Endometrial microvascular endothelial cells (primary cell): Measurements from ENCODE around the gene ROPN1L. TPM values are rescaled to one million over a fixed set of nuclear protein-coding genes. Genes with fewer than 3 reads are reported as not detected.
"Not testable (repeated sequence)": the region's sequence is repeated elsewhere in the genome, so short reads cannot be mapped to it uniquely, and the experiment has no call there.

Source experiments
- in situ Hi-C: cut with HindIII; loops from 2 replicates; pipeline ENCODE4 v1.10.0; 2017; ENCODE audit warnings: low sequenced_read_pairs, low pct_unique_long_range_greater_than_20kb; ENCODE audit errors: inconsistent ontology term
- total RNA-seq: library from RNA; depleted of rRNA; stranded (reverse); fragments of >200 nt; gene quantifications from one replicate; pipeline ENCODE4 v1.2.3, GENCODE V29; 2015; ENCODE audit errors: inconsistent ontology term

The ROPN1L gene
- total RNA-seq = 0.46 TPM

GRCh38 chr5:10441083-10441991, at the start of gene ROPN1L:
Gene ROPN1L, plus strand, starts transcription at chr5:10441879. Its CDS starts 289 bp downstream, at chr5:10442168.
- in situ Hi-C loops = no loop called here

- in situ Hi-C loops = not testable (repeated sequence)
These were observed 48.9 kb upstream of the ROPN1L start for GRCh38 chr5:10392567-10393328.

- in situ Hi-C loops = no loop called here
These were observed 48.2 kb upstream of the ROPN1L start for GRCh38 chr5:10393491-10393890.

- in situ Hi-C loops = no loop called here
These were observed 45.1 kb upstream of the ROPN1L start for GRCh38 chr5:10396552-10396951.

- in situ Hi-C loops = no loop called here
These were observed 41.8 kb upstream of the ROPN1L start for GRCh38 chr5:10399839-10400238.

- in situ Hi-C loops = no loop called here
These were observed 41.3 kb upstream of the ROPN1L start for GRCh38 chr5:10400411-10400810.

- in situ Hi-C loops = no loop called here
These were observed 40.8 kb upstream of the ROPN1L start for GRCh38 chr5:10400831-10401230.

- in situ Hi-C loops = no loop called here
These were observed 40.2 kb upstream of the ROPN1L start for GRCh38 chr5:10401498-10401897.

GRCh38 chr5:10403829-10404228, 37.9 kb upstream of the ROPN1L start:
- in situ Hi-C loops = no loop called here

- in situ Hi-C loops = no loop called here
These were observed 35.0 kb upstream of the ROPN1L start for GRCh38 chr5:10406651-10407050.

- in situ Hi-C loops = no loop called here
These were observed 32.2 kb upstream of the ROPN1L start for GRCh38 chr5:10409504-10409903.

- in situ Hi-C loops = no loop called here
These were observed 31.0 kb upstream of the ROPN1L start for GRCh38 chr5:10410662-10411061.

GRCh38 chr5:10411336-10411735, 30.3 kb upstream of the ROPN1L start:
- in situ Hi-C loops = no loop called here

- in situ Hi-C loops = no loop called here
These were observed 24.8 kb upstream of the ROPN1L start for GRCh38 chr5:10416868-10417267.

- in situ Hi-C loops = no loop called here
These were observed 22.9 kb upstream of the ROPN1L start for GRCh38 chr5:10418654-10419345.

GRCh38 chr5:10420468-10420867, 21.2 kb upstream of the ROPN1L start:
- in situ Hi-C loops = no loop called here

GRCh38 chr5:10420932-10421331, 20.7 kb upstream of the ROPN1L start:
- in situ Hi-C loops = no loop called here

- in situ Hi-C loops = no loop called here
These were observed 19.6 kb upstream of the ROPN1L start for GRCh38 chr5:10421896-10422691.

- in situ Hi-C loops = no loop called here
These were observed 18.7 kb upstream of the ROPN1L start for GRCh38 chr5:10423022-10423421.
